K562 (cell line): ENCODE data around the gene WIPF3. TPM values are rescaled to one million over a fixed set of nuclear protein-coding genes. Genes with fewer than 3 reads are reported as not detected.

ENCODE experiments used
- ATAC-seq: fragments of 200-7000 bp; cut with Tn5 transposase; 3 replicates; pipeline ENCODE4 v1.9.1; 2020; ENCODE audit warnings: moderate library complexity
- BruUV-seq: library from RNA; stranded (reverse); fragments of 400-500 nt; replicated peaks from 2 replicates; lab custom pipeline; 2021; lab: Mats Ljungman, UMichigan
- CTCF ChIA-PET: fragments of 300-600 bp; formaldehyde crosslinking; extraction: SDS; loops from one replicate; lab custom pipeline; 2021; ENCODE audit warnings: low intra/inter-chr PET ratio; lab: Yijun Ruan, JAX
- POLR2A ChIA-PET: fragments of 300-600, 350-650 bp; sonication (Branson Sonifier 250); formaldehyde crosslinking; extraction: SDS; loops from one replicate; lab custom pipeline; 2021; ENCODE audit warnings: antibody characterized with exemption, inconsistent platforms; lab: Yijun Ruan, JAX
- DNase-seq, 4 experiments: peaks; one replicate each; pipeline versions ENCODE4 v3.0.0 to v3.0.0-alpha.2; 2011 to 2018; ENCODE audit warnings: low spot score in 3 of 4, mixed read lengths in 3 of 4; ENCODE audit errors: extremely low read depth in 1 of 4
- FAIRE-seq: peaks from 2 replicates; lab custom pipeline; 2011; peaks lifted over from hg19 to GRCh38; lab: Jason Lieb, UNC
- H2AFZ ChIP-seq: 2 replicates; pipeline ENCODE4 v1.6.0; 2011; ENCODE audit warnings: low read depth, low read length, control low read depth, inconsistent platforms
- H3K27ac ChIP-seq: fragments of 200-600 bp; 3 replicates; pipeline ENCODE4 v1.8.0; 2011; ENCODE audit warnings: low read depth, mild to moderate bottlenecking, control low read depth, inconsistent platforms, low read length, moderate library complexity, mixed read lengths; ENCODE audit errors: extremely low read depth
- H3K27me3 ChIP-seq, 2 experiments: fragments of 300-600 bp in 1 of 2; 2 replicates in 1 of 2; 3 replicates in 1 of 2; pipeline versions ENCODE4 v1.6.0 to v1.8.0; 2011; ENCODE audit warnings: inconsistent platforms in 2 of 2, low read length in 2 of 2, mild to moderate bottlenecking in 1 of 2, mixed read lengths in 1 of 2, moderate library complexity in 1 of 2; ENCODE audit not compliant: control insufficient read depth in 2 of 2, insufficient read depth in 2 of 2
- H3K36me3 ChIP-seq: fragments of 300-600 bp; 3 replicates; pipeline ENCODE4 v1.8.0; 2011; ENCODE audit warnings: mild to moderate bottlenecking, low read length, inconsistent platforms; ENCODE audit not compliant: control insufficient read depth, insufficient read depth
- H3K4me1 ChIP-seq, 2 experiments: fragments of 200-600 bp in 1 of 2; replicated peaks in 1 of 2; 2 replicates in 1 of 2; 3 replicates in 1 of 2; pipeline versions ENCODE4 v1.5.1 to v1.8.0; 2011; ENCODE audit warnings: inconsistent platforms in 2 of 2, low read length in 2 of 2, mild to moderate bottlenecking in 1 of 2, mixed read lengths in 1 of 2, moderate library complexity in 1 of 2; ENCODE audit not compliant: control insufficient read depth in 2 of 2, insufficient read depth in 2 of 2
- H3K4me2 ChIP-seq: 2 replicates; pipeline ENCODE4 v1.6.1; 2011; ENCODE audit warnings: low read length, control low read depth, inconsistent platforms, mixed read lengths; ENCODE audit not compliant: insufficient read depth
- H3K4me3 ChIP-seq: fragments of 200-600 bp; sonication (generic), shearing (Covaris generic); 2 replicates; pipeline ENCODE4 v1.5.1; 2016; ENCODE audit warnings: control low read depth, inconsistent platforms
- H3K79me2 ChIP-seq: fragments of 200-600 bp; 3 replicates; pipeline ENCODE4 v1.8.0; 2011; ENCODE audit warnings: low read length, inconsistent platforms; ENCODE audit not compliant: control insufficient read depth, insufficient read depth
- H3K9ac ChIP-seq, 2 experiments: 2 replicates each; pipeline versions ENCODE4 v1.6.0 to v1.6.1; 2011; ENCODE audit warnings: low read depth in 2 of 2, low read length in 2 of 2, control low read depth in 1 of 2, inconsistent platforms in 1 of 2, mild to moderate bottlenecking in 1 of 2, mixed read lengths in 1 of 2; ENCODE audit not compliant: insufficient read depth in 1 of 2
- H3K9me1 ChIP-seq: one replicate; pipeline ENCODE4 v1.6.0; 2011; ENCODE audit warnings: inconsistent platforms, mild to moderate bottlenecking, low read length, moderate library complexity; ENCODE audit not compliant: control insufficient read depth, insufficient read depth
- H3K9me3 ChIP-seq: replicated peaks from 2 replicates; pipeline ENCODE4 v1.5.1; 2011; ENCODE audit warnings: low read depth, low read length, inconsistent platforms; ENCODE audit not compliant: control insufficient read depth, insufficient read depth
- H4K20me1 ChIP-seq: replicated peaks from 2 replicates; pipeline ENCODE4 v1.6.1; 2011; ENCODE audit warnings: low read length, inconsistent platforms, mixed read lengths; ENCODE audit not compliant: control insufficient read depth, insufficient read depth
- CC2D1A ChIP-seq: fragments of 450-650 bp; IDR thresholded peaks from 2 replicates; pipeline ENCODE4 v1.6.1; 2017; ENCODE audit warnings: mild to moderate bottlenecking
- DDX20 ChIP-seq: fragments of 450-650 bp; IDR thresholded peaks from 2 replicates; pipeline ENCODE4 v1.6.1; 2016; ENCODE audit warnings: missing genetic modification characterization, low read depth, mild to moderate bottlenecking, missing compliant biosample characterization, moderate library complexity
- ELF1 ChIP-seq: fragments of 200-800 bp; sonication (Bioruptor generic); IDR thresholded peaks from 2 replicates; pipeline ENCODE4 v1.6.1; 2016; ENCODE audit warnings: missing genetic modification characterization, missing compliant biosample characterization
- GABPB1 ChIP-seq: sonication (generic); formaldehyde crosslinking; IDR thresholded peaks from 2 replicates; pipeline ENCODE4 v1.8.0; 2022; ENCODE audit warnings: mild to moderate bottlenecking, missing genetic modification reagents
- GABPB2 ChIP-seq: fragments of 250-450 bp; sonication (Bioruptor Pico); conservative IDR thresholded peaks from 2 replicates; pipeline ENCODE4 v1.5.1; 2021; ENCODE audit warnings: mild to moderate bottlenecking
- GTF2E2 ChIP-seq: fragments of 200-800 bp; sonication (Bioruptor generic); IDR thresholded peaks from 2 replicates; pipeline ENCODE4 v1.6.1; 2016; ENCODE audit warnings: missing genetic modification characterization, missing compliant biosample characterization
- HMG20B ChIP-seq: fragments of 250-450 bp; sonication (Bioruptor Pico); IDR thresholded peaks from 2 replicates; pipeline ENCODE4 v1.5.0; 2021; ENCODE audit warnings: mild to moderate bottlenecking
- MYC ChIP-seq, 2 experiments: fragments of 250-450 bp in 1 of 2; sonication (Bioruptor Pico) in 1 of 2; IDR thresholded peaks; 2 replicates each; pipeline versions ENCODE4 v1.5.1 to v1.6.1; 2012 to 2021; ENCODE audit warnings: low read depth in 2 of 2, borderline replicate concordance in 1 of 2, improper control_type of control experiment in 1 of 2, low read length in 1 of 2, mild to moderate bottlenecking in 1 of 2, moderate library complexity in 1 of 2
- NFATC3 ChIP-seq: fragments of 450-650 bp; IDR thresholded peaks from 2 replicates; pipeline ENCODE4 v1.6.1; 2017; ENCODE audit warnings: mild to moderate bottlenecking
- NFIC ChIP-seq: fragments of 450-650 bp; IDR thresholded peaks from 2 replicates; pipeline ENCODE4 v1.6.1; 2017; ENCODE audit warnings: mild to moderate bottlenecking, inconsistent platforms
- NR2C1 ChIP-seq, 2 experiments: fragments of 450-650 bp; IDR thresholded peaks; 2 replicates each; pipeline ENCODE4 v1.6.1; 2017; ENCODE audit warnings: mild to moderate bottlenecking in 2 of 2, antibody characterized with exemption in 1 of 2, inconsistent platforms in 1 of 2, missing compliant biosample characterization in 1 of 2, missing genetic modification characterization in 1 of 2
- PTTG1 ChIP-seq: fragments of 450-650 bp; IDR thresholded peaks from 2 replicates; pipeline ENCODE4 v1.6.1; 2016; ENCODE audit warnings: low read depth, mild to moderate bottlenecking, missing genetic modification characterization, missing compliant biosample characterization
- RBBP5 ChIP-seq: fragments of 200-600 bp; sonication (generic); IDR thresholded peaks from 2 replicates; pipeline ENCODE4 v1.6.1; 2012; ENCODE audit warnings: borderline replicate concordance, mild to moderate bottlenecking, low read length, control low read depth, inconsistent platforms; ENCODE audit not compliant: insufficient read depth, poor library complexity, severe bottlenecking
- TAF15 ChIP-seq: fragments of 200-400 bp; formaldehyde crosslinking; IDR thresholded peaks from 2 replicates; pipeline ENCODE4 v1.6.1; 2017; ENCODE audit warnings: mild to moderate bottlenecking, low read depth, low read length, moderate library complexity
- WGBS: fragments of 100-300 bp; shearing (Covaris generic); methylation state at CpG from one replicate; pipeline ENCODE4 v1.1.6; 2016; ENCODE audit warnings: low coverage, mixed read lengths; ENCODE audit not compliant: insufficient coverage; ENCODE audit errors: missing lambda C conversion rate; 5-methylcytosine and 5-hydroxymethylcytosine counted together
- in situ Hi-C: fragments of 300-500 bp; cut with MboI; formaldehyde crosslinking; loops from 4 replicates; pipeline ENCODE4 v1.15.0; 2018; ENCODE audit warnings: inconsistent platforms, mixed read lengths
- intact Hi-C: fragments of 100-400 bp; cut with micrococcal nuclease; formaldehyde crosslinking; loops from 2 replicates; pipeline ENCODE4 v1.14.2; 2022
- polyA plus RNA-seq, 8 experiments: library from polyadenylated mRNA; depleted of rRNA in 4 of 8; stranded (reverse) in 5 of 8; unstranded in 3 of 8; fragments of >200 nt; fragmentation: Nextera tagmentation in 2 of 8; fragmentation: Illumina TruSeq in 1 of 8; extraction: Ambion mirVana in 2 of 8; extraction: Trizol in 1 of 8; gene quantifications; 2 replicates each; pipeline versions ENCODE4 v1.2.1 to v1.2.3, GENCODE V29; 2011 to 2014; ENCODE audit warnings: inconsistent platforms in 1 of 8, missing spikeins in 1 of 8
- total RNA-seq, 7 experiments: library from RNA; depleted of rRNA in 6 of 7; stranded (reverse); fragments of >200 nt in 6 of 7; fragmentation: Illumina TruSeq in 2 of 7; extraction: Trizol in 2 of 7; gene quantifications; 2 replicates each; pipeline versions ENCODE4 v1.2.1 to v1.2.3, GENCODE V29; 2011 to 2021; ENCODE audit warnings: low replicate concordance in 1 of 7
- TF ChIP-seq, protein P1 (sequence below): fragments of 250-450 bp; sonication (Bioruptor Pico); IDR thresholded peaks from 2 replicates; pipeline ENCODE4 v1.9.0; 2021; ENCODE audit warnings: mild to moderate bottlenecking
- TF ChIP-seq, protein P2 (sequence below): IDR thresholded peaks from 2 replicates; pipeline ENCODE4 v1.6.1; 2012; ENCODE audit warnings: low read depth, low read length, improper control_type of control experiment, borderline replicate concordance

WIPF3 gene
- total and polyA plus RNA-seq, 9 of the 15 experiments (the other 6 are each of a cell fraction or from before 2014, with no cell fraction given): 0.18 to 3.2 (median 1.7) TPM

DNA sequence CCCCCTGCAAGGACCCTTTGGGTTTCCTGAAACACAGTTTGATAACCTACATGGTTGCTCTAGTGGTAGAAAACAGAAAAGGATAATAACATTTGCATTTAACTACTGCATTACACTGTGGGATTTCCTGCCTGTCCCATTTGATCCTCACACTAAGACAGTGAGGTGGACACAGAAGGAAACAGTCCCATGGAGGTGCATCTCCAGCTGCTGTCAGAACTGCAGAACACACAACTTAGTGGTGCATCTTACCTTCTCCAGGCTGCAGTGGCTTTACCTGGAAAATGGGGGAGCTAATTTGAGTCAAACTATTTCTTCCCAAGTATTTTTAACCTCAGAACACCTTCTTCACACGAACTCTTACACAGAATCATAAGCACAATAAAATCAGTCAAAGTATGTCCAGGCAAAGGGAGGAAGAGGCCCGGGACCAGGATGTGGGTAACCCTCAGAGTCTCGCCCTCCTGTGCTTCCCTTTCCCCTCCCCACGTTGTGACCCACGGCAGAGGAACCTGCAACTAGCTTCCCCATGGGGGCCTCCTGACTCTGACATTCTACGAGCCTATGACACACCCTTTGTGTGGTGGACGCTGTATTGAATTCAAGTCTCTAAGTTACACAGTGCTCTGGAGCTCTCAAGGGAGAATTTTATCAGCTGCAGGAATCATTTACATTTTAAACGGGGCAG, 149.6 kb downstream of the WIPF3 start:
- H2AFZ ChIP-seq: no peak overlapping the region
- H3K27me3 ChIP-seq: peaks cover 13 to 26% of the 10 kb centered on the region in 2 experiments
- H4K20me1 ChIP-seq: no peaks in the 10 kb centered on the region
- no peaks in the 10 kb centered on the region for H3K36me3 ChIP-seq
- no peaks in the 10 kb centered on the region for H3K79me2 ChIP-seq
- ChIA-PET CTCF (no interaction called here), POLR2A (no interaction called here)
- intact Hi-C loops (no loop called here), in situ Hi-C loops (no loop called here)
- no peak for DNase-seq
- no peak overlapping the region for H3K4me3 ChIP-seq
- no peaks in the 10 kb centered on the region for H3K9me3 ChIP-seq
- no peak overlapping the region for H3K27ac ChIP-seq
- H3K9ac ChIP-seq: no peak overlapping the region
- no peak overlapping the region for H3K4me2 ChIP-seq
- no TSS peak for BruUV-seq
- WGBS: 2% methylated on average over 8 of the region's 8 CpGs
- ATAC-seq: no peak
- no peak for FAIRE-seq
- H3K9me1 ChIP-seq: no peaks in the 10 kb centered on the region
- H3K4me1 ChIP-seq: no peaks in the 10 kb centered on the region
- TF ChIP-seq ELF1: no peak
- no peak for TF ChIP-seq RBBP5
- TF ChIP-seq PTTG1 (tag): no peak
- TF ChIP-seq DDX20: no peak
- no peak for TF ChIP-seq GABPB1 (CRISPR knock-in tag)
- TF ChIP-seq CC2D1A: no peak
- no peak for TF ChIP-seq NFATC3
- TF ChIP-seq HMG20B (CRISPR knock-in tag): no peak
- no peak for TF ChIP-seq NFIC
- no peak for TF ChIP-seq GABPB2 (CRISPR knock-in tag)
- TF ChIP-seq MYC (IDR thresholded peaks at IDR 0.05; ENCODE audit: low read depth, low read length): no peak
- no peak for TF ChIP-seq MYC (CRISPR knock-in tag; IDR thresholded peaks at IDR 0.05; ENCODE audit: borderline replicate concordance, low read depth)
- TF ChIP-seq, protein P1, sequence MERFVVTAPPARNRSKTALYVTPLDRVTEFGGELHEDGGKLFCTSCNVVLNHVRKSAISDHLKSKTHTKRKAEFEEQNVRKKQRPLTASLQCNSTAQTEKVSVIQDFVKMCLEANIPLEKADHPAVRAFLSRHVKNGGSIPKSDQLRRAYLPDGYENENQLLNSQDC (CRISPR knock-in tag): no peak
- TF ChIP-seq TAF15: no peak
- TF ChIP-seq, protein P2, sequence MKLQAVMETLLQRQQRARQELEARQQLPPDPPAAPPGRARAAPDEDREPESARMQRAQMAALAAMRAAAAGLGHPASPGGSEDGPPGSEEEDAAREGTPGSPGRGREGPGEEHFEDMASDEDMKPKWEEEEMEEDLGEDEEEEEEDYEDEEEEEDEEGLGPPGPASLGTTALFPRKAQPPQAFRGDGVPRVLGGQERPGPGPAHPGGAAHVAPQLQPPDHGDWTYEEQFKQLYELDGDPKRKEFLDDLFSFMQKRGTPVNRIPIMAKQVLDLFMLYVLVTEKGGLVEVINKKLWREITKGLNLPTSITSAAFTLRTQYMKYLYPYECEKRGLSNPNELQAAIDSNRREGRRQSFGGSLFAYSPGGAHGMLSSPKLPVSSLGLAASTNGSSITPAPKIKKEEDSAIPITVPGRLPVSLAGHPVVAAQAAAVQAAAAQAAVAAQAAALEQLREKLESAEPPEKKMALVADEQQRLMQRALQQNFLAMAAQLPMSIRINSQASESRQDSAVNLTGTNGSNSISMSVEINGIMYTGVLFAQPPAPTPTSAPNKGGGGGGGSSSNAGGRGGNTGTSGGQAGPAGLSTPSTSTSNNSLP: no peak
- TF ChIP-seq GTF2E2 (tag): no peak
- no peak for TF ChIP-seq NR2C1 (IDR thresholded peaks at IDR 0.05)
- TF ChIP-seq NR2C1 (tag; IDR thresholded peaks at IDR 0.05): no peak
